Stimulated activated CD4-positive, alpha-beta T cell treated with anti-CD3 and anti-CD28 coated beads, Interleukin-15, amount 100 ng/mL, for 48 hours (primary cell): Measurements from ENCODE around the gene DCTN4.

ENCODE experiments used
- DNase-seq, 2 donors: peaks; one replicate each; pipeline ENCODE4 v3.0.0-alpha.2; 2020; ENCODE audit warnings: low read depth in 2 of 2

The DCTN4 gene

GRCh38 chr5:150740992-150741391 is 17.8 kb downstream of the DCTN4 start:
- DNase-seq = no peak

GRCh38 chr5:150738862-150739261 is 20.0 kb downstream of the DCTN4 start:
- DNase-seq = no peak

GRCh38 chr5:150734579-150735384 is 24.0 kb downstream of the DCTN4 start:
- DNase-seq = no peak

GRCh38 chr5:150731669-150732242 is 27.1 kb downstream of the DCTN4 start:
- DNase-seq = no peak

- no peak for DNase-seq
Measured at GRCh38 chr5:150729859-150730258, 29.0 kb downstream of the DCTN4 start.

GRCh38 chr5:150723845-150724244 is 35.0 kb downstream of the DCTN4 start:
- no peak for DNase-seq

GRCh38 chr5:150710165-150710564 is 48.7 kb downstream of the DCTN4 start:
- no peak for DNase-seq

- no peak for DNase-seq
Measured at GRCh38 chr5:150706776-150707390, 51.9 kb downstream of the DCTN4 start.

- DNase-seq = no peak
Measured at GRCh38 chr5:150703762-150704161, 55.1 kb downstream of the DCTN4 start.

- DNase-seq = peak; percentile 84 to 90
Measured at GRCh38 chr5:150700594-150701377, 58.0 kb downstream of the DCTN4 start, which contains the start of gene RBM22. Gene RBM22 (minus strand): TSS chr5:150701062. CDS start chr5:150700985, 77 bp downstream.

- no peak for DNase-seq
Measured at GRCh38 chr5:150700246-150700593, 58.6 kb downstream of the DCTN4 start.

- no peak for DNase-seq
Measured at GRCh38 chr5:150694612-150695011, 64.2 kb downstream of the DCTN4 start.

- no peak for DNase-seq
Measured at GRCh38 chr5:150692276-150692675, 66.5 kb downstream of the DCTN4 start.

GRCh38 chr5:150690760-150691159 is 68.1 kb downstream of the DCTN4 start:
- DNase-seq = no peak

GRCh38 chr5:150689120-150689519 is 69.7 kb downstream of the DCTN4 start:
- no peak for DNase-seq

- DNase-seq = no peak
Measured at GRCh38 chr5:150676578-150676977, 82.2 kb downstream of the DCTN4 start.

- no peak for DNase-seq
Measured at GRCh38 chr5:150675069-150675468, 83.7 kb downstream of the DCTN4 start.

- DNase-seq = no peak
Measured at GRCh38 chr5:150674341-150674821, 84.4 kb downstream of the DCTN4 start.

- DNase-seq = no peak
Measured at GRCh38 chr5:150672884-150673275, 85.9 kb downstream of the DCTN4 start.

- no peak for DNase-seq
Measured at GRCh38 chr5:150672237-150672883, 86.5 kb downstream of the DCTN4 start.

GRCh38 chr5:150671509-150672236 is 87.1 kb downstream of the DCTN4 start:
- DNase-seq = no peak
